ENCODE measurements around the gene SLK.

- TF ChIP-seq YY1 (IDR thresholded peaks at IDR 0.05; ENCODE audit: insufficient read depth, insufficient read length): no peak
- no peak for TF ChIP-seq SUZ12 (IDR thresholded peaks at IDR 0.05; ENCODE audit: extremely low read depth, insufficient read depth, insufficient read length)
Observed at GRCh38 chr10:104013489-104013888, 46.5 kb downstream of the SLK start.
